Measurements from ENCODE around the gene FOCAD. TPM values are rescaled to one million over a fixed set of nuclear protein-coding genes. Genes with fewer than 3 reads are reported as not detected.

FOCAD gene
- total and polyA plus RNA-seq, 2 donors (not counting 1 experiment from before 2014, with no cell fraction given), result 4.0 to 10.1 TPM

DNA sequence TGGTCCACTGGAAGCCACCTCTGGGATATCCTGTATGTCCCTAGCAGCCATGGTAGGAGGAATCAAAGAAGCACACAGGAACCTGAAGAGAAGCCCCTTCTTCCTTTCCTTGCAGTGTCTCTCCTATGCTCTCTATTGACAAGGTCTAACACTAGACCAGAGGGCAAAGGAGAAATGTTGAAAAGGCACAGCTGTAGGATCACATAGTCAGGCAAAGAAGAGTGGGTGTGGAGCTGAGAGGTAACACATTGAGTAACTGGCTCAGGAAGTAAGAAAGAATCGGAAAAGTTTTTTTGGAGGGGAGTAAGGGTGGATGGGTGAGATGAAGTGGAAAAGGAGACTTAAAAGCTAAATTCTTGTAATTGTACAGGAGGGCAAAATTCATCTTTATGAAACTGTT lies 100.1 kb downstream of the FOCAD start:
- Mint-ChIP-seq H3K27me3 (no peaks in the 10 kb centered on the region), H3K4me3 (no peak overlapping the region), H3K9me3 (ENCODE audit: insufficient read depth) (no peaks in the 10 kb centered on the region), H3K27ac (no peak overlapping the region), H3K4me1 (no peaks in the 10 kb centered on the region)
- ChIA-PET CTCF (no interaction called here), POLR2A (no interaction called here)
- WGBS (ENCODE audit: insufficient coverage), result 100% methylated on average over 1 of the region's 1 CpG
- H3K4me1 ChIP-seq (ENCODE audit: control insufficient read depth in 2 of 2, insufficient read depth in 2 of 2, low read length in 2 of 2), result no peaks in the 10 kb centered on the region
- H3K79me2 ChIP-seq (ENCODE audit: control insufficient read depth, insufficient read depth, low read length), result no peaks in the 10 kb centered on the region
- H3K27ac ChIP-seq (ENCODE audit: low read length in 2 of 2), result no peak overlapping the region
- H3K9me3 ChIP-seq (ENCODE audit: control extremely low read depth in 1 of 3, control insufficient read depth in 2 of 3, insufficient read depth in 1 of 3, low read length in 2 of 3), result no peaks in the 10 kb centered on the region
- no peak overlapping the region for H3K4me2 ChIP-seq (replicated peaks; ENCODE audit: low read depth, low read length, poor library complexity, severe bottlenecking)
- no peaks in the 10 kb centered on the region for H4K20me1 ChIP-seq (ENCODE audit: control insufficient read depth, insufficient read depth, low read length, poor library complexity, severe bottlenecking)
- no peaks in the 10 kb centered on the region for H3K27me3 ChIP-seq (replicated peaks in 1 of 4; ENCODE audit: control extremely low read depth in 1 of 4, control insufficient read depth in 3 of 4, insufficient read depth in 4 of 4, low read length in 3 of 4)
- no peak overlapping the region for H3K9ac ChIP-seq (ENCODE audit: low read length)
- ATAC-seq (ENCODE audit: low read depth) (no peak), DNase-seq (no peak)
- no peaks in the 10 kb centered on the region for H3K36me3 ChIP-seq (replicated peaks in 1 of 2; ENCODE audit: control extremely low read depth in 1 of 2, control insufficient read depth in 1 of 2, extremely low read depth in 1 of 2, insufficient read depth in 2 of 2, low read length in 1 of 2)
- no peak overlapping the region for H3K4me3 ChIP-seq (ENCODE audit: control extremely low read depth in 1 of 5, extremely low read depth in 1 of 5, insufficient read depth in 1 of 5, low read depth in 2 of 5, low read length in 4 of 5)
- intact Hi-C loops (cut with micrococcal nuclease), result no loop called here
- H2AFZ ChIP-seq (ENCODE audit: insufficient read depth, low read depth, low read length, poor library complexity, severe bottlenecking), result no peak overlapping the region
- TF ChIP-seq, protein P1, sequence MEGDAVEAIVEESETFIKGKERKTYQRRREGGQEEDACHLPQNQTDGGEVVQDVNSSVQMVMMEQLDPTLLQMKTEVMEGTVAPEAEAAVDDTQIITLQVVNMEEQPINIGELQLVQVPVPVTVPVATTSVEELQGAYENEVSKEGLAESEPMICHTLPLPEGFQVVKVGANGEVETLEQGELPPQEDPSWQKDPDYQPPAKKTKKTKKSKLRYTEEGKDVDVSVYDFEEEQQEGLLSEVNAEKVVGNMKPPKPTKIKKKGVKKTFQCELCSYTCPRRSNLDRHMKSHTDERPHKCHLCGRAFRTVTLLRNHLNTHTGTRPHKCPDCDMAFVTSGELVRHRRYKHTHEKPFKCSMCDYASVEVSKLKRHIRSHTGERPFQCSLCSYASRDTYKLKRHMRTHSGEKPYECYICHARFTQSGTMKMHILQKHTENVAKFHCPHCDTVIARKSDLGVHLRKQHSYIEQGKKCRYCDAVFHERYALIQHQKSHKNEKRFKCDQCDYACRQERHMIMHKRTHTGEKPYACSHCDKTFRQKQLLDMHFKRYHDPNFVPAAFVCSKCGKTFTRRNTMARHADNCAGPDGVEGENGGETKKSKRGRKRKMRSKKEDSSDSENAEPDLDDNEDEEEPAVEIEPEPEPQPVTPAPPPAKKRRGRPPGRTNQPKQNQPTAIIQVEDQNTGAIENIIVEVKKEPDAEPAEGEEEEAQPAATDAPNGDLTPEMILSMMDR (IDR thresholded peaks at IDR 0.05), result no peak
- TF ChIP-seq EZH2 (IDR thresholded peaks at IDR 0.05; ENCODE audit: borderline replicate concordance, insufficient read depth, low read depth, low read length, poor library complexity, severe bottlenecking), result no peak

GRCh38 chr9:20786807-20787206 lies 102.7 kb downstream of the FOCAD start:
- no CpG with 5 or more reads among the region's 1 CpG for WGBS (ENCODE audit: insufficient coverage)

More at GRCh38 chr9:20786807-20787206, 102.7 kb downstream of the FOCAD start:
- no peaks in the 10 kb centered on the region for H3K9me3 ChIP-seq (ENCODE audit: control extremely low read depth in 1 of 3, control insufficient read depth in 2 of 3, insufficient read depth in 1 of 3, low read length in 2 of 3)
- Mint-ChIP-seq H3K9me3 (ENCODE audit: insufficient read depth) (no peaks in the 10 kb centered on the region), H3K4me3 (no peak overlapping the region), H3K27me3 (no peaks in the 10 kb centered on the region), H3K4me1 (peaks cover 2% of the 10 kb centered on the region), H3K27ac (no peak overlapping the region)
- no peaks in the 10 kb centered on the region for H3K4me1 ChIP-seq (ENCODE audit: control insufficient read depth in 2 of 2, insufficient read depth in 2 of 2, low read length in 2 of 2)
- H2AFZ ChIP-seq (ENCODE audit: insufficient read depth, low read depth, low read length, poor library complexity, severe bottlenecking), result no peak overlapping the region
- DNase-seq (no peak), ATAC-seq (ENCODE audit: low read depth) (no peak)
- POLR2A ChIA-PET, result no interaction called here
- no peaks in the 10 kb centered on the region for H3K27me3 ChIP-seq (replicated peaks in 1 of 4; ENCODE audit: control extremely low read depth in 1 of 4, control insufficient read depth in 3 of 4, insufficient read depth in 4 of 4, low read length in 3 of 4)
- peaks cover 0 to 3% of the 10 kb centered on the region in 2 experiments for H3K36me3 ChIP-seq (replicated peaks in 1 of 2; ENCODE audit: control extremely low read depth in 1 of 2, control insufficient read depth in 1 of 2, extremely low read depth in 1 of 2, insufficient read depth in 2 of 2, low read length in 1 of 2)
- H3K27ac ChIP-seq (ENCODE audit: low read length in 2 of 2), result no peak overlapping the region
- no peak overlapping the region for H3K4me3 ChIP-seq (ENCODE audit: control extremely low read depth in 1 of 5, extremely low read depth in 1 of 5, insufficient read depth in 1 of 5, low read depth in 2 of 5, low read length in 4 of 5)
- H3K79me2 ChIP-seq (ENCODE audit: control insufficient read depth, insufficient read depth, low read length), result no peaks in the 10 kb centered on the region
- H3K9ac ChIP-seq (ENCODE audit: low read length), result no peak overlapping the region
- intact Hi-C loops (cut with micrococcal nuclease), result no loop called here
- no peaks in the 10 kb centered on the region for H4K20me1 ChIP-seq (ENCODE audit: control insufficient read depth, insufficient read depth, low read length, poor library complexity, severe bottlenecking)
- no peak for TF ChIP-seq EZH2 (IDR thresholded peaks at IDR 0.05; ENCODE audit: borderline replicate concordance, insufficient read depth, low read depth, low read length, poor library complexity, severe bottlenecking)
- TF ChIP-seq, protein P1 (IDR thresholded peaks at IDR 0.05), result no peak
- CTCF ChIA-PET, result no interaction called here
- H3K4me2 ChIP-seq (replicated peaks; ENCODE audit: low read depth, low read length, poor library complexity, severe bottlenecking), result no peak overlapping the region
